ELF-1 (cell line): ENCODE results near the gene FLG2.

Experiments used
- DNase-seq: peaks from one replicate; pipeline ENCODE4 v3.0.0-alpha.2; 2016; ENCODE audit warnings: low read depth, low spot score

Gene FLG2

DNA sequence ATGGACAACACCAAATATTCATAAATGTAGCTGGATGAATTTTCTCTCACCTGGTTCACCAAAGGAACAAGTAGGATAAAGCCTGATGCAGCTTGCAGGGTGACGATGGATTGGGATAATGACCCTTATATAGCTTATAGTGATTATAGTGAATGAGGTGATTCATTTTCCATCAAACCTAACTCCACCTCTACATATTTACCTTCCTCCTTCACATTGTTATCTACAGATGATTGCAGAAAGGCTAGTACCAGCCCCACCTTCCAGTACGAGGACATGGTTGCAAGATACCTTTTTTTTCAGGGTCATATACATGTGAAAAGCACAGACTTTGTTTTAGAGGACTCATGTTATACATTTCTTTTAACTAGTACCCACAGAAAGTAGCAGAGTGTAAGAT lies at the start of gene FLG2:
FLG2 (minus strand) TSS at position 101 of the 400 bp plus-strand sequence. CDS start 1,122 bp downstream, outside the sequence.
- no peak for DNase-seq

DNA sequence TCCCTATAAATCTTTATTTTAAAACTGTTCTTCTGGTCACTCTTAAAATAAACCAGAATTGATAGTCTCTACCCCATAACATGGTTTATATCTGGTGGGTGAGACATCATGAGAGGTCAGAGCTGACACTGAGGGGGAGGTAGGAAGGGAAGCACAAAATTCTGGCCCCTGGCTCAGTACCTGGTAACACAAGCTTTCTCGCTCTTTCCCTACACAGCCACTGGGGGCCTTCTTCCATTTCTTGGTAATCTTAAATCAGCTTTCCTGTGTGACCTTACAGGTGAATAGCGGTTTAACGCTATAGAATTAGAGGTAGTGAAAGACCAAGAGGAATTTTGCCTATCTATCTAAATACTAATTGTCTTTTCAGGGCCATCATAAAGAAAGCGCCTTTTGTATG lies 48.9 kb upstream of the FLG2 start:
- no peak for DNase-seq

DNA sequence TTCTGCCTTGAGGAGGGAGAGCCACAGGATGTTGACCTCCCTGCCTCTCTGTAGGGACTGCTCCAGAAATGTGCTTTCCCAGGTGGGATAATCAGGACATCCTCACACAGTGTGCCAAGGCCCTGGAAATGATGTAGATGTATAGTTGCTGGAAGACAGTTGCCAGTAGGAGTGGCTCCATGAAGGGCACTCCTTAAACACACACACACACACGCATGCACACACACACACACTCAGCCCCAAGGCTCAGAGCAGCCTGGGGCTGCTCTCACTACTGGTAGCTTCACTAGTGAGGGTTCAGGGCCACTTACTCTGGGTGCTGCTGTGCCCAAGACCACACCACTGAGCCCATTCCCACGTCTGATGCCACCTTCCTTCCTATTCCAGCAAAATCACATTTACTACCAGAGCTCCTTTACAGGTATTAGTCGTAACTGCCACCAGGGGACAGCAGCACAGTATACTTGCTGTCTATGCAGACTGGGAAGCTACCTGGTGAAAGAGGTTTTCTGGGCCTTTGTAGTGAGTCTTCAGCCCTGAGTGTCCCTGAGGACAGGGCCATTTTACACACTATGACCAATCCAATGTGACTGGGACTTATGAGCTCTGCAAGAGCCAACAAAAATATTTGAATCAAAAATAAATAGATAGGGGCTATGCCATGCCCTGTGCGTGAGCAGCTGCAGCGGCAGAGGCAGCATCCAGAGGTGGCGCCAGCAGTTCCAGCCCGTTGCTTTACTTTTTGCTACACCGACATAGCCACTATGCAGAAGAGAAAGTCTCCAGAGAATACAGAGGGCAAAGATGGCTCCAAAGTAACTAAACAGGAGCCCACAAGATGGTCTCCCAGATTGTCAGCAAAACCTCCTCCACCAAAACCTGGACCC lies 39.2 kb upstream of the FLG2 start:
- no peak for DNase-seq

DNA sequence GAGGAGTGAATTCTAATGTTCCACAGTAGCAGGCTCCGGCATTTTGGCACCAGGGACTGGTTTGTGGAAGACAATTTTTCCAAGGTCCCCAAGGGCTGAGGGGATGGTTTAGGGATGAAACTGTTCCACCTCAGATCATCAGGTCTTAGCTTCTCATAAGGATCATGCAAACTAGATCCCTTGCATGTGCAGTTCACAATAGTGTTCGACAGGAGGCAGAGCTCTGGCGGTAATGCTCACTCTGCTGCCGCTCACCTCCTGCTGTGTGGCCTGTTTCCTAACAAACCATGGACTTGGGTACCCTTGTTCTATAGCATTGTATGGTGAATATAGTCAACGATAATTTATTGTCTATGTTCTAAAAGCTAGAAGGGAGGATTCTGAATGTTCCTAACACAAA lies 37.7 kb upstream of the FLG2 start:
- no peak for DNase-seq

DNA sequence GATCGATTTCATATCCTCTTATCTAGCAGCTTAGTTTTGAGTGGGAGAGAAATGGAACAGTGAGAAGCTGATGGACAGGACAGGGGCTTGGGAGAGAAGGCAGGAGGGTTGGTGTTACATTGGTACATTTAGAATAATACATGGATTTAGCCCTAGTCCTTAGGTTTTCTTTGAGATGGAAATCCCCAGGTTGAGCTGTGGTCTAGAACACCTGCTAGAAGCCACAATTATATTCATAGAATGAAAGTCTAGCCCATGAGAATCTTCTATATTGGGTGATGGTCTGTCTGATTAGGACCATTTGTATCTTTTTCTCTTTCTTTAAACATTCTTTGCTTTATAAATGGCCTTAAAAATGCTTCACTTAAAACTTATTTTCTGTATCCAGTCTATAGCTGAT lies 34.3 kb upstream of the FLG2 start:
- no peak for DNase-seq

DNA sequence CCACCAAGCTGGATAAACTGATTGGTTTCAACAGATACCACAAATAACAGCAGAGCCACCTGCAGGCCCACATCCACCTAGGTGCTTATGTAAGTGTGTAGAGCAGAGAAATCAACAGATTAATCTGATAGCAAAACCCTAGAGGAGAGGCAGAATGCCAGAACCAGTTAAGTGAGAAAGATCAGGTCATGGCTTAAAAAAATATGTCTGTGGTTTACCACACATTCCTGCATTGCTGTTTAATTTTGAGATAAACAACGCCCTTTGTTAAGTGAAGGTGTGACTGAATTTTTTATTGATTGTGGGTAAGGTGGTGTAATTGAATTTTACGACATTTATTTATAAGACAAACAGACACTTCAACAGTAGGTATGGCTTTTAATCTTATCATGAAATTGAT lies 33.1 kb upstream of the FLG2 start:
- DNase-seq: no peak

DNA sequence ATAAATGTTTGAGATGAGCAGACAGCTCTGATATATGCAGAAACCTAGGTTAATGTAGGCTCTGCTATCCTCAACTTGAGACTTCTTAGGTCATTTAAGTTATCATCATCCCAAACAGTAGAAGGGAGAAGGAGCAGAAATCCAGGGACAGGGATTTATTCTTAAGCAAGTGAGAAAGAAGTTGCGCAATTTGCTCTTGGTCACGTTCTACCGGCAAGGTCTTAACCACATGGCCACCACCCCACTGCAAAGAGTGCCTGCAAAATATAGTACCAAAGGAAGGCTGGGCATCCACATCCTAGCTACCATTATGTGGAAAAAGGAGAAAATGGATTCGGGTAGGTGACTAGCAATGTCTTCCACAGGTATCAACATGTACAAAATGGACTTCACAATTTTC lies 29.1 kb upstream of the FLG2 start:
- no peak for DNase-seq

DNA sequence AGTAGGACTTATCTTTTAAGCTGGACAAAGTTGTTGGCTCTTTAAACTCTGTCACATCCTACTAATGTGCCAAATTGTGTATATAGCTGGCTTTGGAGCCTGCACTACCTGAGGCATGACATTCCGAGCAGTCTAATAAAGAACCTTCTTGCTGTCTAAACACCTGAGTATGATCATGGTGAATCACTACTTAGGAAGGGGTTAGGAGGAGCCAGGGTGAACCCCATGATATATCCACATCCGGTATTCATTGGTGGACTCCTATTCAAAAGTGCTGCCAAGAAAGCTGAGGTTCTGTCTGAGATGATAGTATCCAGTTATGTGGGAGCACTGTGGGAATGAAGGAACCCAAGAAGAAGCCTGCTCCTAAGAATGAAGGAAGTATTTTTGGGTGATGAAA lies 27.1 kb upstream of the FLG2 start:
- no peak for DNase-seq

DNA sequence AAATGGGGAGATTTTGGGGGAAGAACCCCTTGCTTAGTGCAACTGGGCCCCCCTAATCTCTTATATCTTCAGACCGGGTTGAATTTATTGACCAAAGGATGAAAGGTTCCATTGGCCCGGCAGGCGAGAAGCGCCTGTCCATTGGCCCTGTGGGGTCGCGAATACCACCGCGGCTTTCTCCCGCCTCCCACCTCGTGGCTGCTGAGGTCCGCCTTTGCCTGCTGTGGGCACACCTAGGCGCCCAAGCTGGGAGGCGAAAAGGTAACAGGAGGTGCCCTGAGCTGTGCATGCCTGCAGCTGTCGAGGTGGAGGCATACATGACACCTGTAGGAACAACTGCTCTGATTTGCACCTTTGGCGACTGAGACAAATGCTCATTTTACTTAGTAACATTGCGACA lies 21.1 kb upstream of the FLG2 start:
- DNase-seq: no peak

DNA sequence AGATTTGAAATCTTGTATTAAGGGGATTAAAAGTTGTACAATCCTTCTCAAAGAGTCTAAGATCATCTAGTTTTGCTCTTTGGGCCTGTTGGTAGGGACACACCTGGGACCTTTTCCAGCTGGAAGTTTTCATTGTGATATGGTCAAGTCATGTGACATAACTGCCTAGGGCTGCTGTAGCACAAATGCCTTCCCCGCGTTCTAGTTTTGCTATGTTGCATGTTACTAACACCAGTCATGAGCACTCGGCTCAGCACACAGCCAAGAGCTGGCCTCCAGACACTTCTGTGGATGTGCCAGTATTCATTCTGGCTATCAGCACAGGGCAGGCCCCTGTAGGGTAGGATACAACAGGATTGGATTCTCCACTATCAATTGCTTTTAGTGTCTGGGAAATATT lies 14.6 kb upstream of the FLG2 start:
- DNase-seq: no peak

DNA sequence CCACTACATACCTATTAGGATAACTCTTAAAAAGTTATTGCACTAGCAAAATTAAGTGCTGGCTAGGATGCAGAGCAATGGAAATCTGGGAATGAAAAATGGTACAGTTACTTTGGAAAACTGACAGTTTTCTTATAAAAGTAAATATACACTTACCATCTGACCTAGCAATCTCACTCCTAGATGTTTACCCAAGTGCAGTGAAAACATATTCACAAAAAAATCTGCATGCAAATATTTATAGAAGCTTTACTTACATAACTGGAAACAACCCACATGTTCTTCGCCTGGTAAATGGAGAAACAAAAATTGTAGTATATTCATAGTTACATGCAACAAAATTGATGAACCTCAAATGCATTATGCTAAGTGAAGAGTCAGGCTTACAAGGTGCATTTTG lies 12.9 kb upstream of the FLG2 start:
- DNase-seq: no peak

DNA sequence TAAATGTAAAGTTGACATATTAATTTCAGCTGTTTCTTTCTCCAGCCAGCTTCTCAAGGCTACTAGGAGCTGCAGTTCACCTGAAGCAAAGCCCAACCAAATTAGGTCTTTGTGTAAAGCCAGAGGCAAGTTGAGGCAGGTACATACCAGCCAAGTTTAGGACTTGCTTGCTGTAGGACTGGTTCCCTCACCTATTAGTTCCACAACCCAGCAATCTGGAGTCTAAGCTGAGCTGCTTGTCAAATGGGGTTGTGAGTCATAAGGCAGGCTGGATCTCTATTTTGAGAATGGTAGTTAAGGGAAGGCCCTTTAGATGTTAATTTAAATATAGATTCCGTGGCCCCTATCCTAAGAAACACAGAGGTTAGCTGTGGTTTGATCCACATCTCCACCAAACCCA lies 7.6 kb upstream of the FLG2 start:
- DNase-seq: no peak

DNA sequence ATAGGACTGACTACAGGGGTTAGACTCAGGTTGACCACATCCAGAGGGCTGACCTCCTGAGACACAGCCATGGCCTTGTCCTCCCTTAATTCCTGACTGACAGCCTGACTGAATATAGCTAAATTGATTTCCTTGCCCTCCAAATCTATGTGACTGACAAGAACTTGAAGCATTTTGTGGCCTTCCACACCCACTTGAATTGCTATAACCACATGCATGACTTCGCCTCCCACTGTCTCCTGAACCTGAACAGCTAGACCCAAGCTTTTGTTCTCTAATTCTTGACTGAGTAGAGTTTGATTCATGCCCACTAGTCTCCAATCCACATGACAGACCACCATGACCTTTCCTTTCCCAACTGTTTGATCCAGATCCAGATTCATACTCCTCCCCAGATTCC lies 3.1 kb downstream of the FLG2 start:
- no peak for DNase-seq

DNA sequence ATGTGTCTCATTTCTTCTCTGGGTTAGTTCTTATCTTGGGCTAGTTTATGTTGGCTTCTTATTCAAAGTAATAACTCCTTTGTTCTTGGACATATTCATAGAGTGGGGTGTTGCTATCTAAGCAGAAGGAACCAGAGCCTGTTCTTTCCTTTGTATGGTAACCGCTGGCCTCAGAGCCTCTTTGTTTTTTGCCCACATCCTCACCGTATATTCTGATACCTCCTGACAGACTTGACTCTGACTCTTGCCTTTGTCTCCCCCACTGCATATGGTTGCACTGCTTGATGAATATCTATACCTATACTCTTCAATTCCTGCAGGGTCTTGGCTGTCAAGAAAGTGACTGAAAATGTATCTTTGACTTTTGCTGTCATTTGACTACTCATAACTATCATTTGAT lies 10.2 kb downstream of the FLG2 start:
- no peak for DNase-seq

DNA sequence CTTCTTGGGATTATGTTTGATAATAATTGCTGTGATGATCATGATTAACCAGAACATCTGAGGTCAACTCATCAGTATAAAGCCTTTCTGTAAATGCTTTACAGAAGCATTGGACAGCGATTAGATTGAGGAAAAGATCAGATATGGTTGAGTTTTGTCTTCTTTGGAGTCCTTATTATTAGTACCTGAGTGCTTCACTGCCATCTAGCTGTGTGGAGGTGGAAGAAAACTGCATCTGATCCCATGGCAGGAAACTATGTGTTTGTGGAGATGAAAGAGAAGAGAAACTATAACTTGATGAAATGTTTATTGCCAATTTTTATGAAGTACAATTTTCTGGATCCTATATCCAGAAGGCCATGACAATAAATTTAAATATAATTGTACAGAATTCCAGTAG lies 11.4 kb downstream of the FLG2 start:
- no peak for DNase-seq

DNA sequence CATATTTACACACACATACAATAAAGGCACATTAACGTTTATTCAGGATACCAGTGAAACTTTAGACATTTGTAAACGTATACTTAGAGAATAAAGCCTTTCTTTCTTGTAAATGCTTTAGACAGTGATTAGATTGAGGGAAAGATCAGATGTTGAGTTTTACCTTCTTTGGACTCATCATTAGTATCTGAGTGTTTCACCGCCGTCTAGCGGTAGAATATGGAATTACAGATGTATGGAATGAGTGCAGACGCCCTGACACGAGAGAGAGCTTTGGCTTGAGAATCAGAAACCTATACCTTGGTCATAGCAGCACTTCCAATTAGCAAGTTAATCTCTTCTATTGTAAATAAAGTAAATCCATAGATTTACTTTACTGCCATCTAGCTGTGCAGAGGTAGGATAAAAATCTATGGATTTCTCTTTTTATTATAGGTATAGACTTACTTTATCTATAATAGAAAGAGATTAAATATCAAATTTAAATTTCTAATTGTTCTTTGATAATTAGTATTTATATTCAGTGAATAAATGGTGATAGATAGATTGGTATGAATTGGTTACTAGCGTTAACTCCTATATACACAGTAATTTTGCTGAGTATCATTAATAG lies 12.6 kb downstream of the FLG2 start:
- DNase-seq: peak; percentile 8

DNA sequence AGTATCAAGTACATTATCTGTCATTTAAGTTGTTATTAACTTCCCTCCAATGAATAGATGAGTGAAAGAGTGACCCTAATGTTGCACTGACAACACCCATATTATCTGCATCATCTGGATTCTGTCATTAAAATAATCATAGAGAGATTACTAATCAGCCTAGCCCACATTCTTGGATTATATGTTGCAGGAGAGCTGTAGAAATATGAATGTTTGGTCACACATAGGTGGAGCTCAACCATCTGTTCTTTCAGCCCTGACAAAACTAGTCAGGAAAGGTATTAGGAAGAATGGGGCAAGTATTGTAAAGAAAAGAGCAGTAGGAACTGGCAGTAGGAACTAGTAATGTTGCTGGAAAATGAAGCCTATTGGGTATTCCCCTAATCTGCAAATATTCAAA lies 15.4 kb downstream of the FLG2 start:
- DNase-seq: no peak

DNA sequence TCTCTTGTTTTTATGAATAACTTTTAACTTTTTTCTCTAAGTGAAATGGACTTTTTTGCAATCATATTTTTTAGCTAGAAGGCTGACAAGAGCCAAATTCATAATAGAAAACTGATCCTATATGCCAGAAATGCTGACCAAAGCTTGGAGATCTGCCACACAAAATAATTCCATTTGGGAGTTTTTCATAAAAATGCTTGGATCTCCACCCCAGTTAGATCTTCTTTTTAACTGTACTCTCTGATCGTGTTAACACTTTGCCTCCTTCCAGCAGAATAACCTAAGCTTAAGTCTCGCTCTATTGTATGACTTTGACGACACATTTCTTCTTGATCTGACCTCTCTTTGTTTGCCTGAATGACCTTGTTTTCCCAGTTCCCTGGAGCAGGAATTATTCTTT lies 16.8 kb downstream of the FLG2 start:
- DNase-seq: no peak

DNA sequence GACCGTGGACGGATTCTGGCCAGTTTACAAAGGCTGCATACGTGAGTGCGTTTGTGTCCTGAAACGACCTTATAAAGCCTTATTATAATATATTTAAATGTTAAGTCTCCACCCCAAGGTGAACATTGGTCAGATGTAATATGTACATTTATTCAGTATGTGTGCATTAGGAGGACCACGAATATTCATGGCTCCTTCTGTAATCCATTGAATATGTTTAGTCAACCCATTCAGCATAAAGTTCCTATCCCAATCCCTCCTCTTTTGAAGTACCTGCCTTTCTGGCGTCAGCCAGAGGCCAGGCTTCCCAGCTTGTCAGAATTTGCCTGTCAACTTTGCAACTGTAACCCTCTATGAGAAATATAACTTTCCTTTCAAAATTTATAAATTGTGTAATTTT lies 24.4 kb downstream of the FLG2 start:
- no peak for DNase-seq

DNA sequence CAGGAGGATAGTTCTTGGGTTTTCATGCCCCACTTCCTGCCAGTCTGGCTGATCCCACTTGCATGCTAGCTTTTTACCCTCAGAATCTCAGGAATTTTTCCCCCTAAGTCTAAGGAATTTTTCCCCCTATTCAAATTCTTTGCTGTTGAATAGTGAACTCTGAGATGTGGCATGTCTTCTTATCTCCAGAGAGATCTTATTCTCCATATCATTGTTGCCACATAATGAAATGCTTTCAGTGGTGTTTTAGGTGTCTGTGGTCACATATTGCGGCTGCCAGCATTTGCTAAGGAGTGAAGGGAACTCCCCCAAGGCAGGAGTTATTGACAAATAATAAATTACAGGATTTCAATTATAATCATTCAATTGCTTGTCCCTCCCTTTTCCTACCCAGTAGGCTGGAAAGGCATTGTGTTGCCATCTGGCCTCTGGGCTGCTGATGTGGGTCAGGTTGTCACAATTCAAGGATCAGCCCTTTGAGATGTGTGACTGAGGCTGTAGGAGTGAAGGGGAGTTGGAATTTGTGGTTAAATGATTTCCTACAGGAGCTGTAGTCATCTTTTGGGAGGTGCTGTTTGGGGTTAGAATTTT lies 30.9 kb downstream of the FLG2 start:
- DNase-seq: no peak

DNA sequence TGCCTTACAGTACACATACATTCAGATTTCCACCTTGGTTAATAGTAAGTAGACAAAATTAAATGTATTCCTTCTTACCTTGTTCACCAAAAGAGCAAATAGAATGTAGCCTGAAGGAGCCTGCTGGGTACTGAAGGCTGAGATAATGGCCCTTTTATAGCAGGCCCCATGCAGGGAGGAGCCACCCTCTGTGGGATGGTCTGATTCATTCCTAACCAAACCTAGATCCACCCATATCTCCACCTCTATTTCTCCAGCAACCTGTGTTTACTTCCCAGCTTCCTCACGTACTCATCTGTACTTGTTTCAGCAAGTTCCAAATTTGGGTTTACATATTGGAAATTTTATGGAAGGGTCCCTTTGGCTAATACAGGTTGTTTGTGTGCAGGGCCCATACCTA lies 34.7 kb downstream of the FLG2 start, which contains the start of gene FLG:
FLG (minus strand) TSS at position 129 of the 400 bp plus-strand sequence. CDS start 9,783 bp downstream, outside the sequence.
- no peak for DNase-seq

DNA sequence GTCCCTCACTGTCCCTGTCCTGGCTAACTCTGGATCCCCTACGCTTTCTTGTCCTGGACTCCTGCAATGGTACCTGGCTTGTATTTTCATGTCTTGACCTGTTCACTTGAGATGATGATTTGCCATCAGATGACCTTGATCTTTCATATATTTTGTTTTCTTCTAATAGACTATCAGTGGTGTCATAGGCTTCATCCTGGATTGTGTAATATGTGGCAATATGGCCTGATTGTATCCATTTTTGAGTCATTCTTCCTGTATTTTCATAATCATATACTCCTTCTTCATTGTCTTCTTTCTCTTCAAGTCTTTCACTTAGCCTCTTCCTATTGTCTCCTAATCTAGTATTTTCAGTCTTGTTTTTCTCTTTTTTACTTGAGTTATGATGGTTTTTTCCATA lies 45.8 kb downstream of the FLG2 start:
- no peak for DNase-seq

DNA sequence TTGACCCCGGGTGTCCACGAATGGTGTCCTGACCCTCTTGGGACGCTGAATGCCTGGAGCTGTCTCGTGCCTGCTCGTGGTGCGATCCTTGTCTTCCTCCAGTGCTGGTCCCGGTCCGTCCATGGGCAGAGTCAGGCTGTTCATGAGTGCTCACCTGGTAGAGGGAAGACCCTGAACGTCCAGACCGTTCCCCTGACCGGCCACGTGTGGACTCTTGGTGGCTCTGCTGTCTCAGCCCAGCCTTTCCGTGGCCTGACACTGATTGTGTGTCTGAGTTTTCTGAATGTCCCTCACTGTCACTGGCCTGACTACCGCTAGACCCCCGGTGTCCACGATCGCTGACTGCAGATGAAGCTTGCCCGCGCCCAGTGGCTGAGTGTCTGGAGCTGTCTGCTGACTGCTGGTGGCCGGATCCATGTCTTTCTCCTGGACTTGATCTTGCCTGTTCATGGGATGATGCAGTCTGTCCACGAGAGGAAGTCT lies 46.4 kb downstream of the FLG2 start:
- DNase-seq: no peak
